ENCODE results near the gene LRRC8C.

DNA sequence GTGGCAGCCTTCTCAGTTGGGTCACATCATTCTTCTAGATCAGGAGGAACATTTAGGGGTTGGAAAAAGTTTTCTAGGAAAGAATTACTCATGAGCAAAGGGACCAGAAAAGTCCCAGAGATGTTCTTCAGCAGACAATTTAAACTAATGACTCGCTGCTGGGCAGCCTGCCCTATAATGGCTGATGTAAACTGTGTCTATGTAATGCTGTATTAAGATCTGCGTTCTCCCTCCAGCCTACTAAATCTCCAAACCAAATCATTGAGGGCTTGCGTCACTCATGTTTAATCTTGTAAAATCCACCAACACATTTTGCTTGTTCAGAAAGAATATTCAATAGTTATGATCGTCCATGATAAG is 92.1 kb downstream of the LRRC8C start:
- TF ChIP-seq, protein P1, sequence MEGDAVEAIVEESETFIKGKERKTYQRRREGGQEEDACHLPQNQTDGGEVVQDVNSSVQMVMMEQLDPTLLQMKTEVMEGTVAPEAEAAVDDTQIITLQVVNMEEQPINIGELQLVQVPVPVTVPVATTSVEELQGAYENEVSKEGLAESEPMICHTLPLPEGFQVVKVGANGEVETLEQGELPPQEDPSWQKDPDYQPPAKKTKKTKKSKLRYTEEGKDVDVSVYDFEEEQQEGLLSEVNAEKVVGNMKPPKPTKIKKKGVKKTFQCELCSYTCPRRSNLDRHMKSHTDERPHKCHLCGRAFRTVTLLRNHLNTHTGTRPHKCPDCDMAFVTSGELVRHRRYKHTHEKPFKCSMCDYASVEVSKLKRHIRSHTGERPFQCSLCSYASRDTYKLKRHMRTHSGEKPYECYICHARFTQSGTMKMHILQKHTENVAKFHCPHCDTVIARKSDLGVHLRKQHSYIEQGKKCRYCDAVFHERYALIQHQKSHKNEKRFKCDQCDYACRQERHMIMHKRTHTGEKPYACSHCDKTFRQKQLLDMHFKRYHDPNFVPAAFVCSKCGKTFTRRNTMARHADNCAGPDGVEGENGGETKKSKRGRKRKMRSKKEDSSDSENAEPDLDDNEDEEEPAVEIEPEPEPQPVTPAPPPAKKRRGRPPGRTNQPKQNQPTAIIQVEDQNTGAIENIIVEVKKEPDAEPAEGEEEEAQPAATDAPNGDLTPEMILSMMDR (IDR thresholded peaks at IDR 0.05): no peak
- TF ChIP-seq POLR2A (IDR thresholded peaks at IDR 0.05): no peak

All from thyroid gland (tissue), 4 donors.